ENCODE measurements around the gene MED29. TPM values are rescaled to one million over a fixed set of nuclear protein-coding genes. Genes with fewer than 3 reads are reported as not detected.

MED29 gene
- total and polyA plus RNA-seq, 2 of the 13 experiments (the other 11 are each of a cell fraction or from before 2014, with no cell fraction given): 14.0 to 19.7 TPM

- TF ChIP-seq TFE3 (CRISPR knock-in tag; IDR thresholded peaks at IDR 0.05) (peak; percentile 10; the same call in 1 of the 2 replicates), ZNF503 (CRISPR knock-in tag; IDR thresholded peaks at IDR 0.05) (peak; percentile 5; the same call in 1 of the 2 replicates), TOE1 (CRISPR knock-in tag; IDR thresholded peaks at IDR 0.05) (no peak), ZNF513 (CRISPR knock-in tag; conservative IDR thresholded peaks at IDR 0.05) (no peak; the same call in 1 of the 2 replicates), CSRNP1 (CRISPR knock-in tag; IDR thresholded peaks at IDR 0.05) (peak; percentile 36; the same call in 1 of the 2 replicates), ZNF383 (CRISPR knock-in tag; IDR thresholded peaks at IDR 0.05; ENCODE audit: borderline replicate concordance) (peak; percentile 78; the same call in 1 of the 2 replicates), ATF4 (CRISPR knock-in tag; IDR thresholded peaks at IDR 0.05) (peak in 1 of 2 experiments; percentile 25; a peak in 2 of 4 replicates), DRAP1 (CRISPR knock-in tag; IDR thresholded peaks at IDR 0.05) (peak; percentile 100), ZZZ3 (CRISPR knock-in tag; IDR thresholded peaks at IDR 0.05; ENCODE audit: borderline replicate concordance) (peak; percentile 61; the same call in 1 of the 2 replicates), ELF1 (CRISPR knock-in tag; IDR thresholded peaks at IDR 0.05) (peak; percentile 72; the same call in 1 of the 2 replicates), AGO2 (optimal IDR thresholded peaks at IDR 0.05; ENCODE audit: low read depth, low read length) (peak; percentile 79), CHD4 (IDR thresholded peaks at IDR 0.05; ENCODE audit: borderline replicate concordance, low read length) (0 out of 2 replicates have a peak, but pooled peaks have one; percentile 4), CREM (IDR thresholded peaks at IDR 0.05) (peak; percentile 96), CREM (CRISPR knock-in tag; IDR thresholded peaks at IDR 0.05) (no peak), U2AF2 (IDR thresholded peaks at IDR 0.05; ENCODE audit: low read depth, low read length) (0 out of 2 replicates have a peak, but pooled peaks have one; percentile 41), HMGXB4 (CRISPR knock-in tag; IDR thresholded peaks at IDR 0.05; ENCODE audit: borderline replicate concordance in 1 of 2, low read depth in 1 of 2) (peak; percentile 70 to 87; a peak in 3 of 4 replicates), ZNF253 (CRISPR knock-in tag; IDR thresholded peaks at IDR 0.05; ENCODE audit: borderline replicate concordance) (no peak), DMAP1 (CRISPR knock-in tag; IDR thresholded peaks at IDR 0.05) (peak; percentile 83)
Observed at GRCh38 chr19:39390751-39391437, at the start of gene MED29, which contains the start of gene PAF1 (continued).

All from HepG2 (cell line).